ENCODE results near the gene PKMYT1. TPM values are rescaled to one million over a fixed set of nuclear protein-coding genes. Genes with fewer than 3 reads are reported as not detected.
A peak's percentile ranks its signal among the peaks of the same experiment; 100 is the strongest.

Gene PKMYT1
- total RNA-seq, 1 donor from 2014 or later: 3.6 TPM

DNA sequence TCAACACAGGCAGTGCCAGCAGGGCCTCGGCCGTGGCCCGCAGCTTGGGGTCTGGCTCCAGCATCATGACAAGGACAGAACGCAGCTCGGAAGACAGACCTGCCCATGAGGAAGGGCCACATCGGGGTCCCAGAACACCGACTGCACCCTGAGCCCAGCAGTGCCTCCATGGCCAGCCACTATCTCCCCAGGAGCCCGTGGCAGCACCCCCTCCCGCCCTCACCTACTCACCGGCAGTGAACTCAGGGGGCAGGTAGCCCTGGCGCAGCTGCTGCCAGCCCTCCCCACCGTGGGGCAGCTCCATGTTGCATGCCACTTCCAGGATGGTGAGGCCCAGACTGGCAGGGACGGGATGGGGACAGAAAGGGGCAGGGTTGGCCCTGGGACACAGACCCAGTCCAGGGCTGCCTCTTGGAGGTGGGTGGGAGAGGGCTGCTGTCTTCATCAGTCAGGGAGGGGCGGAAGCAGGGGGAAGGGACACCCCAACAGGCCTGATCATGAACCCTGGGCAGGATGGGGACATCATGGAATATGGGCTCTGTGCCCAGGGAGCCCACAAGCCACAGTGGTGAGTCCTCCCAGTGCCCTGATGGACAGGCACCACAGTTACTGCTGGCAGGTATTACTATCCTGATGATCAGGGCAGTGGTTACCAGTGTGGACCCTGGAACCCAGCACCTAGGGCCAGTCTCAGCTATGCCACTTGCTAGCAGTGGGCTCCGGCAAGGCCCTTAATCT, 5.8 kb downstream of the PKMYT1 start:
- no peak for DNase-seq (ENCODE audit: low read depth in 2 of 2)

DNA sequence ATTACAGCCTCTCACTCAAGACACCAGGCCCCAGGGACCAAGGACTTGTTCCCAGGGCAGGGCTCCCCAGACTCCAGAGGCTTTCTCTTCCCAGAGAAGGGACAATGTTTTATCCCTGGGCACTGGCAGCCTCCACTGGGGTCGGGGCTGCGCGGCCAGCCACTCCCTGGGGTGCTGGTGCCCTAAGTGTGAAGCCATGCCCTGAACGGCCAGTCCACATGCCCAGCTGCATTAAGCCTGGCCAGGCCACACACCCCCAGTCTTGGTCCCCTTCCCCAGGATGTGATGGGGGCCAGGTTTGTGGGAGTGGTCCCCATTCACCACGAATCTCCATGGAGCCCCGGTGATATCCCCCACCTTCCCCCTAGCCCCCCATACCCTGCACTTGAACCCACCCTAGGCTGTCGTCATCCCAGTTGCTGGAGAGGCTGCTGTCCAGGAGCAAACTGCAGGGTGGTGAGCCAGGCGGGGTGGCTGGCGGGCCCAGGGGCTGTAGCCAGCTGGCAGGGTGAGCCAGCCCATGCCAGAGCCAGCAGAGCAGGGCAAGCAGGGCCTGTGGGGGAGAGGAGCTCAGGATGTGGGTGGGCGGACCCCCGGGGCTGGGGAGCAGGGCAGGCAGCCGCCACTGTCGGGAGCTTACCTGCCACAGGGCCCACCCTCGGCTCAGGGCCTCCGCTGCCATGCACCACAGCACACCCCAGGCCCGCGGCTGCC, 6.5 kb downstream of the PKMYT1 start:
- DNase-seq (ENCODE audit: low read depth in 2 of 2): no peak

DNA sequence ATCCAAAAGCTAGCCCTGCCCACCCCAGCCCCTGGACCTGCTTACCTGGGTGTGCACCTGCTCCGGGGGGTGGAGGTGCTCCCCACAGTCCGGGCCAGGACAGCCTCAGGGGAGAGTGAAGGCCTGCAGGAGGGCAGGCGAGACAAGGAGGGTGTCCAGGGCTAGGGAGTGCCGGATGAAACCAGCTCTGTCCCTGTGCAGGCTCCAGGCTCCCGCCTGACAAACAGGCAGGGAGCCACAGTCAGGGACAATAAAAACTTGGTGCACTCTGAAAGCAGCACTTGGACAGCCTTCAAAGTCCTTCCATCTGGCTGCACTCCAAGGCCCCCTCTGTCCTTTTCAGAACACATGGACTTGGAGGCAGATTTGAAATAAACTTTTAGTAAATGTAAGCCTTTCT, 7.2 kb downstream of the PKMYT1 start:
- DNase-seq (ENCODE audit: low read depth in 2 of 2): no peak

DNA sequence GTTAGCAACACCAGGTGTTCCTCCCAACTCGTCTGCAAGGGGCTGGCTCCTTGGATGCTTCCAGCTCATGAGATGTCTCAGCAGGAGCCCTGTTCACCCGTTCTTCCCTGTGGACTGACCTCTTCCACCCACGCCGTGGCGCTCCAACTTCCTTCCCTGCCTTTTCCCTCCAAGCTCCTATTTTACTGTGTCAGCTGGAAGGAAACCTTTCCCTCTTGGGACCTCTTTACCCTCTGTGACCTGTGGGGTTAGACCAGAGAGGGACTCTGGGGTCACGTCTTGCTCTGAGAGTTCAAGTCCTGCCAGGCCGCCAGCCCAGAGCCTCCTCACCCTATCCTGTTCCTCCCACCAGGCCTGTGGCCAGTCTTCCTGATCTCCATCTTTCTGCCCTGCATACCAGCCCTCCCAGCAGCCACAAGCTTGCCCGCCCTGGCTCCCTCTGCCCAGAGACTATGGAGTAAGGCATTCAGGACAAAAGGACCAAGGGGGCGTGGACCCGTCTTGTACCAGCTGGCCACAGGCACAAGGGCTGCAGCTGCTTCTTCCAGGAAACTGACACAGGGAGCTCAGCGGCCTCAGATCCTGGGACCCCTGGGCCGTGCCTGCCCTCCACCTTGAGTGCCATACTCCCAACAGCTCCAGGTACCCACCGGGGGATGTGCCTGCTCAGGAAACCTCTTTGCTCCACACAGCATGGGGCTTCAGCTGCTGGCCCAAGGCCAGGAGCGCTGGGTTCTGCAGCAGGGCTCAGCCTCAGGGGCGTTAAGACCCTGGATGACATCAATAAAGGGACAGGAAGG, 8.1 kb downstream of the PKMYT1 start:
- no peak for DNase-seq (ENCODE audit: low read depth in 2 of 2)

DNA sequence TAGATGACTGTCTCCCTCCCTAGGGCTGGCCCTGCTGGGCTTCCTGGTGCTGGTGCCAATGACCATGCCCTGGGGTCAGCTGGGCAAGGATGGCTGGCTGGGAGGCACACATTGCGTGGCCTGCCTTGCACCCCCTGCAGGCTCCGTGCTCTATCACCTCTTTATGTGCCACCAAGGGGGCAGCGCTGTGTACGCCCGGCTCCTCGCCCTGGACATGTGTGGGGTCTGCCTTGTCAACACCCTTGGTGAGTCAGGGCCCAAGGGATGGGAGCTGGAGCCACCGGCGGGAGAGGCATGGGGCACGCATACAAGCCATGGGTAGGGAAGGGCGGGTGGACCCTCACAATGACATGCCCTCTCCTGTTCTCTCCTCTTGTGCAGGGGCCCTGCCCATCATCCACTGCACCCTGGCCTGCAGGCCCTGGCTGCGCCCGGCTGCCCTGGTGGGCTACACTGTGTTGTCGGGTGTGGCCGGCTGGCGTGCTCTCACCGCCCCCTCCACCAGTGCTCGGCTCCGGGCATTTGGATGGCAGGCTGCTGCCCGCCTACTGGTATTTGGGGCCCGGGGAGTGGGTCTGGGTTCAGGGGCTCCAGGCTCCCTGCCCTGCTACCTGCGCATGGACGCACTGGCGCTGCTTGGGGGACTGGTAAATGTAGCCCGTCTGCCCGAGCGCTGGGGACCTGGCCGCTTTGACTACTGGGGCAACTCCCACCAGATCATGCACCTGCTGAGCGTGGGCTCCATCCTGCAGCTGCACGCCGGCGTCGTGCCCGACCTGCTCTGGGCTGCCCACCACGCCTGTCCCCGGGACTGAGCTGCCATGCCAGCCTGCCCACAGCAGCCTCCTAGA, 8.9 kb downstream of the PKMYT1 start:
- no peak for DNase-seq (ENCODE audit: low read depth in 2 of 2)

DNA sequence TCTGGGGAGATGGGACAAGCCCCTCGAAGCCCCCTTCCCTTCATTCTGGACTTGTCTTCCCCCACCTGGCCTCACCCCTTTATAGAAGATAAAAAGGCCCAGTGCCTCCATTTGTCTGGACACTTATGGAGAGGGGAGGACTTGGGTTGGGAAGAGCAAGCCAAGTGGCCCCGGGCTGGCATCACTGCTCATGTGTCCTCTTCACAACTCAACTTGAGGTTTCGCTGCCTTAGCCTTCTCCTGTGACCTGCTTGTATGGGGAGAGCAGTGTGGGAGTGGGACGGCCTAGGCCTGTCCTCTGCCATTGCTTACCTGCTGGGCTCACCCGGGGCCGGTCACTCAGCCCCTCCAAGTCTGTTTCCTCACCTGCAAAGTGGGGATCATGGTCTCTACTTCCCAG, 9.7 kb downstream of the PKMYT1 start:
- DNase-seq (ENCODE audit: low read depth in 2 of 2): no peak

DNA sequence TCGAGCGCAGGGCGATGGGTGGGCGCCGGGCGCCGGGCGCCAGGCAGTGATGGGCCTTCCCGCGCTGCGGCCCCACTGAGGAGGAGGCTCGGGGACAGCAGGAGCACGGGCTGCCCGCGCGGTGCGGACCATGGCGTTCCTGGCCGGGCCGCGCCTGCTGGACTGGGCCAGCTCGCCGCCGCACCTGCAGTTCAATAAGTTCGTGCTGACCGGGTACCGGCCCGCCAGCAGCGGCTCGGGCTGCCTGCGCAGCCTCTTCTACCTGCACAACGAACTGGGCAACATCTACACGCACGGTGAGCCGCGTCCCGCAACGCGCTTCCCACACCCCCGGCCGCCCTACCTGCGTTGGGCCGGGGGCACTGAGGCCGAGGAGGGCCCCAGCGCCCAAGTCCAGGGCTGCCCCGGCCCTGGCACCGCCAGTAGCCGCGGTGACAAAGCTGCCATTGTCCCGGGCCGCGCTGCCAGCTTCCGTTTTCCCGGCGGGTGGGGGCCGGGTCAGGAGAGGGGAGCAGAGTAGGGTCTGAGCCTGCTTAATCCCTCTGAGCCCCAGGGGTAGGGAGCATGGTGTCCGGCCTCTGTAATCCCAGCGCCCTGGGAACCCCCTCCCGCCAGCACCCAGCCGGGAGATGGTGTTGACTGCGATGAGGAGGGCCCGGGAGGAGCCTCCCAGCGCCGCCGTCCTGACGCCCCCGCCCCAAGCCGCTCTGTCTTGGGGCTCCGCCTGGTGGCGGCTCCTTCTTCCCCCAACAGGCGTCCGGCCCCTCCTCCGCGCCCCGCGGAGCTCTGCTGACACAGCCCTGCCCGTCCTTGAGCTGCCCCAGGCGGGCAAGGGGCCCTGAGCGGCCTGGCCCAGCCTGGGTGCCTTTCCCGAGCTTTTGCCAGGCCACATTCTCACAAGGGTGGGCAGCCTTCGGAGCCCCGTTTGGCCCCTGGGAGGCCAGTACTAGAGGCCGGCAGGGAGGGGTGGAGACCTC, 10.4 kb downstream of the PKMYT1 start:
- peak in 1 of 2 donors; percentile 55 for DNase-seq (ENCODE audit: low read depth in 2 of 2)

DNA sequence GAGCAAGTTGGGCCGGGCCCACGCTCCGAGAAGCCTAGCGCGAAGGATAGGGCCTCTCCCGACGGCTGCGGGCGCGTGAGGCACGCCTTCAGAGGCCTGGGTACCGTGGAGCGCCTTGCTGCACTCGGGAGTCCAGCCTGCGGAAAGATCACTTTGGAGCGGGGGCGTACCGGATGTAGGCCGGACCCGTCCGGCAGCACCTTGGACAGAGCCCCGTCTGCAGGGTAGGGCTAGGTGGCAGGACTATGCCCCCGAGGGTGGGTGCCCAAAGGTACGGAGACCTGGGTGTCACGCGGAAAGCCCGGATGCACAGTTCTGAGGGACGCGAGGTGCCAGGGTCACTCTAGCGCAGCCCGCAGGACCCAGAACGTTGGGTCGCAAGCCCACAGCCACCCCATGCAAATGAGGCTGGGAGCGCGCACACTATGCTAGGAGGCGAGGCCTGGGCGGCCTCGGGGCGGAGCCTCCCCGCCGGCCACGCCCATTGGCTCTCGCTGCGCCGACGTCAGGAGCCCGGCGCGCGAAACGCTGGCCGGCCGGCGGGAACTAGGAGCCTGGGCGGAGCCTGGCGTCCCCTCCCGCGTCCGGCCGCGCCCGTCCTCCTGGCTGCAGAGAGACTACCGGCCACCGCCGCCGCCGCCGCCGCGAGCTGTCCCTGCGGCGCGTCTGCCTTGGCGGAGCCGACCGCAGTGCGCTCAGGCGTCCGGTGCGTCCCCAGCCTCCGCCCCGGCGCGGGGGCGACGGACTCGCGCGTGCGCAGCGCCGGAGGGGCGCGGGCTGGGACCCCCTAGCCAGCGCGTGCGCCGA, 11.3 kb downstream of the PKMYT1 start, which contains the start of gene PAQR4:
Gene PAQR4 (plus strand): TSS at position 611 of the 807 bp plus-strand sequence. CDS start 327 bp downstream, outside the sequence.
- DNase-seq (ENCODE audit: low read depth in 2 of 2): peak; percentile 63 to 89

DNA sequence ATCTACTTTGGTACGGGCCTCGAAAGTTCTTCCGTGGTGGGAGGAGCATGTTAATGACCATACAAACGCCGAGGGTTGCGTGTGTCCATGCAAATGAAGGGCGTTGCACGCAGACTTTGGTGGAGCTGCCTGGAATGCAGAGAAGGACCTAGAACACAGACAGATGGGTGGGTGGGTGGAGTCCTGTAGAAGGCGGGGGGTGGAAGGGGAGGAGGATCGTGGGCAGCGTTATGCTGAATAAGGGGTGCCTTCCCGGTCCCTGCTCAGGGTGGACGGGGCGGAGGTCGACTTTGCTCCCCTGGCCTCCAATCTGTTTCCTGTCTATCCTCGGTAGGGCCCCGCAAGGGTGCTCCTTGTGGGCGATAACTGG, 11.9 kb downstream of the PKMYT1 start:
- DNase-seq (ENCODE audit: low read depth in 2 of 2): no peak

DNA sequence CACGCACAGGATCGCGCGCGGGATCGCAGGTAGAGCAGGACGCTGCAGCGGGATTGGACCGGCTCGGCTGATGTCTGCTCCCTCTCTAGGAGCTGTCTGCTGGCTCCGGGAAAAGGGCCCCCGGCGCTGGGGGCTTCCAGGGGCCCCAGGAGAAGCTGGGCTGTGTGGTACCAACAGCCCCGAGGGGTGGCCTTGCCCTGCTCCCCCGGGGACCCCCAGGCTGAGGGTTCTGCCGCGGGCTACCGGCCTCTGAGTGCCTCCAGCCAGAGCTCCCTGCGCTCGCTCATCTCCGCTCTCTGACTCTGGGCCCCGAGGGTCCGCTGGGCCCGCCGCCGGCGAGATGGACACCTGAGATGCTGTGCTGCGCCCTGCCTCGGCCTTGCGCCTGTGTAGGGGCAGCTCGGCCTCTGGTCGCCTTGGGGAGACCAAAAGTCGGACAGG, 12.5 kb downstream of the PKMYT1 start:
- DNase-seq (ENCODE audit: low read depth in 2 of 2): no peak

DNA sequence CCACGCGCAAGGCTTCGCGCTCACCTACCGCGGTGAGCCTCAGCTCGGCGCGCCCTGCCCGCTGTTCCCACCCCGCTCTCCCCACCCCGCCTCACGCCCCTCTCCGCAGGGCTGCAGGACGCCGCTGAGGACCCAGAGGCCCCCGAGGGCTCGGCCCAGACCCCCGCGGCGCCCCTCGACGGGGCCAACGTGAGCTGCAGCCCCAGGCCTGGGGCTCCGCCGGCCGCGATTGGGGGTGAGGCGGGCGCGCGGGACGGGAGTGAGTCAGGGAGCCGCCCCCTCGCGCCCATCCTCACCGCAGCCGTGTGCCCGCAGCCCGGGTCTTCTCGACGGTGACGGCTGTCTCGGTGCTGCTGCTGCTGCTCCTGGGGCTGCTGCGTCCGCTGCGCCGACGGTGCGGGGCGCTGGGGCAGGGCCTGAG, 13.0 kb downstream of the PKMYT1 start:
- no peak for DNase-seq (ENCODE audit: low read depth in 2 of 2)

DNA sequence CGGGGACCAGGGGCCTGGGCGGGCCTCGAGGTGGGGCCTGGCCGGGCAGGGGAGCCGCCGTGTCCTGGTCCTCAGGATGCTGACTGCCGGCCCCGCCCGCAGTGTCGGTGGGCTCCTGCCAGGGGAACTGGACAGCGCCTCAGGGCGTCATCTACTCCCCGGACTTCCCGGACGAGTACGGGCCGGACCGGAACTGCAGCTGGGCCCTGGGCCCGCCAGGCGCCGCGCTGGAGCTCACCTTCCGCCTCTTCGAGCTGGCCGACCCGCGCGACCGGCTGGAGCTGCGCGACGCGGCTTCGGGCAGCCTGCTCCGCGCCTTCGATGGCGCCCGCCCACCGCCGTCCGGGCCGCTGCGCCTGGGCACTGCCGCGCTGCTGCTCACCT, 13.4 kb downstream of the PKMYT1 start:
- peak in 1 of 2 donors; percentile 17 for DNase-seq (ENCODE audit: low read depth in 2 of 2)

DNA sequence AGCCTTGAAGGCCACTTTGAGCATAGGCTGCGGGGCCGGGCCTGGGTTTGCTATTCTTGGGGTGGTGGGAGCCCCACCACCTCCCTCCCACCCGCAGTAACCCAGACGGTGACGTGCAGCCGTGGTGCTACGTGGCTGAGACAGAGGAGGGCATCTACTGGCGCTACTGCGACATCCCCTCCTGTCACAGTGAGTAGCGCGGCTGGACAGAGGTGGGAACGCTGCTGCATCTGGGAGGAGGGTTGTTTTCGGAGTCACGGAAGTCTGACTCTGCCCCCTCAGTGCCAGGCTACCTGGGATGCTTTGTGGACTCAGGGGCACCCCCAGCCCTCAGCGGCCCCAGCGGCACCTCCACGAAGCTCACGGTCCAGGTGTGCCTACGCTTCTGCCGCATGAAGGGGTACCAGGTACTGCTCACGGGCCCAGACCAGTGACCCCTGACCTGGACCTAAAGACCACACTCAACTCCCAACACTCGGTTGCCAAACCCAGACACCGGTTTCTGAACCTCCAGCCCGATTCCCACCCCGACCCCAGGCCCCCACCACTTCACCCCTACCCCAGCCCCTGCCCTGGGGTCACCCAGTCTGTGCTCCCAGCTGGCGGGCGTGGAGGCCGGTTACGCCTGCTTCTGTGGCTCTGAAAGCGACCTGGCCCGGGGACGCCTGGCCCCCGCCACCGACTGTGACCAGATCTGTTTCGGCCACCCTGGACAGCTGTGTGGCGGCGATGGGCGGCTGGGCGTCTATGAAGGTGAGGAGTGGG, 14.0 kb downstream of the PKMYT1 start:
- DNase-seq (ENCODE audit: low read depth in 2 of 2): no peak

DNA sequence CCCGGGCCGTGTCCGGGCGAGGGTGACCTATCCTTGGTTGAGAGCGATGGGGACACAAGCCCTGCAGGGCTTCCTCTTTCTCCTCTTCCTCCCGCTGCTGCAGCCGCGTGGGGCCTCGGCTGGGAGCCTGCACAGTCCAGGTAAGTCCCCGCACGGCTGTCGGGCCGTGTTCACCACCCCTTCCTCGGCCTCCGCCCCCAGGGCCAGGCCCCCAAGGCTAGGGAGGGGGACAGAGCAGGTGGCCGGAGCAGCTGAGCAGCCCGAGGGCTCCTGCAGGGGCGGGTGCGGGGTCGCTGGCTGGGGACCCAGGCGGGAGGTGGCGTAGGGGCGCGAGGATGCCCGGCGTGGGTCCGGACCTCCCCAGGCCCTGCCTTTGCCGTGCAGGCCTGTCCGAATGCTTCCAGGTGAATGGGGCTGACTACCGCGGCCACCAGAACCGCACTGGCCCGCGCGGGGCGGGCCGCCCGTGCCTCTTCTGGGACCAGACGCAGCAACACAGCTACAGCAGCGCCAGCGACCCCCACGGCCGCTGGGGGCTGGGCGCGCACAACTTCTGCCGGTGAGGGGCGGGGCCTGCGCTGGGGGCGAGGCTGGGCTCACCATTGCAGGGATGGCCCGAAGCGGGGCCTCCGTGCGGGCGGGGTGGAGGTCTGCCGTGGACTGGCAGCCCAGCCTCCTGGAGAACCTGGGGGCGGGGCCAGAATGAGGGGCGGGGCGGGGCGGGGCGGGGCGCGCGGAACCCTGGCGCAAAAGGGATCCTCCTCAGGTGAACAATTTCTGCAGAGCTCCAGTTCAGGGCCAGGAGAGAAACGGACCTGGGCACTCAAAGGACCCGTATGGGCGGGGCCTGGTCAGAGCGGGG, 15.5 kb downstream of the PKMYT1 start:
- DNase-seq (ENCODE audit: low read depth in 2 of 2): peak in 1 of 2 donors; percentile 21

DNA sequence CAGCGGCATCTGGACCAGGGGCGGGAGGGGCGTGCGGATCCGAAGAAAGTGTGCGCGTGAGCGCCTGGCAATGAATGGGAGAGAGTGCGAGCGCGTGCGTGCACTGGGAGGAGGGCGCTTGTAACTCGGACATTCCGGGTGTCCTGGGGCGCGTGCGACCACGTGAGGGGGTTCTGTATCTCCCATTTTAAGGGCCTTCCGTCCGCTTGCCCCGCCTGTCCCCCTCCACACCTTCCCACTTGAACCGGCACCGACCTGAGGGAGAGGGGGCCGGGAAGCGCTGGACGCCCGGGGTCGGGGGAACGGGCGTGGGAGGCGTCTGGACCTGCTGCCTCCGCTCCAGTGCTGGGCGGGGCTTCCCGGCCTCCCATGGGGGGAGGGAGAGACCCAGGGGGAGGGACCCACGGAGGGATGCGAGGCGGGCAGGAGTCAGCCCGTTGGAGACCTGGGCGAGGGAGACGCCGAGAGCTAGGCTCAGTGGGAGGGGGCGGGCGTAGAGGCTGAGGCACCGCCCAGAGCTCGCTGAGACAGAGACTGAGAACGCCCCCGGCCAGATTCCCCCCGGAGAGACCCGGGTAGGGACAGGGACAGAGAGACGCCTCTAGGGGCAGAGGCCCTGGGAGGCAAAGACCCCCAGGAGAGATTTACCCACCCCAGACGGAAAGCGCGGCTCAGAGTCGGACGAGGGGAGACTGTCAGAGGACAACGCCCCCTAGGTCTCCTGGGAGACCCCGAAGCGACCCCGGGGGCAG, 16.3 kb downstream of the PKMYT1 start, which contains the start of gene KREMEN2:
Gene KREMEN2 (plus strand): TSS at position 553 of the 752 bp plus-strand sequence. CDS start 246 bp downstream, outside the sequence.
- DNase-seq (ENCODE audit: low read depth in 2 of 2): no peak

DNA sequence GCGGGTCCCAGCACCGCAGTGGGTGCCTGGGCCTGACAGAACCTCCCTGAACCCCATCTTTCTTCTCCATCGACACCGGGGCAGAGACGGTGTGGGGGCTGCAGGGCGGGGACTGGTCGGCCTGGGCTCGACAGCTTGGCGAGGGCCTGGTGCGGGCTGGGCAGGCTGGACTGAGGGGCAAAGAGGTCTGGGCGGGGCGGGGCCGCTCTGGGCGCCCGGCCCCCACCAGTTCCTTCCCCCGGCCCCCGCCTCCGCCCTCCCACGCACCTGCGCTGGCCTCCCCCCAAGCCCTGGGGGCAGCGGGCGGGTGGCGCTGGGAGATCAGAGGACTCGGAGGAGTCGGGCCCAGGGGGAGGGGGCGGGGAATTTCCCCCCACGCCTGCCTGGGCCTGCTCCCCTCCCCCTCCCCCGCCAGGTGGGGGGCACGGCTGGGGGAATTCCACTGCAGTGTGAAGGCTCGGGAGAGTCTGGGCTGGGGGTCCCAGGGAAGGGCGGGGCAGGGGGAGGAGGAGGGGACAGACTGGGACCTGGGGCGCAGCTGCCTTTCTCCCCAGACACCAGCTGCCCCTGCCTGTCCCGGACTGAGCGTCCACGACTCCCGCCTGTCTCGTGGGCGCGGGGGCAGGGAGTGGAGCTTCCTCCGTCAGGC, 17.0 kb downstream of the PKMYT1 start:
- no peak for DNase-seq (ENCODE audit: low read depth in 2 of 2)
